ENCODE data around the gene THSD8.

The THSD8 gene

GRCh38 chr19:12779162-12779993 is 22.5 kb upstream of the THSD8 start:
- DNase-seq (ENCODE audit: low read depth in 2 of 2) = no peak

- no peak for DNase-seq (ENCODE audit: low read depth in 2 of 2)
These were observed 19.8 kb upstream of the THSD8 start for GRCh38 chr19:12782174-12782423.

GRCh38 chr19:12782424-12783290 is 19.2 kb upstream of the THSD8 start:
- peak; percentile 80 to 92 for DNase-seq (ENCODE audit: low read depth in 2 of 2)

GRCh38 chr19:12783291-12783848 is 18.5 kb upstream of the THSD8 start:
- no peak for DNase-seq (ENCODE audit: low read depth in 2 of 2)

GRCh38 chr19:12783849-12784393 is 17.9 kb upstream of the THSD8 start:
- DNase-seq (ENCODE audit: low read depth in 2 of 2) = no peak

GRCh38 chr19:12784394-12784870 is 17.4 kb upstream of the THSD8 start:
- no peak for DNase-seq (ENCODE audit: low read depth in 2 of 2)

GRCh38 chr19:12784871-12785430 is 16.9 kb upstream of the THSD8 start:
- DNase-seq (ENCODE audit: low read depth in 2 of 2) = no peak

GRCh38 chr19:12785431-12786031 is 16.3 kb upstream of the THSD8 start:
- DNase-seq (ENCODE audit: low read depth in 2 of 2) = no peak

- no peak for DNase-seq (ENCODE audit: low read depth in 2 of 2)
These were observed 15.6 kb upstream of the THSD8 start for GRCh38 chr19:12786141-12786870.

- DNase-seq (ENCODE audit: low read depth in 2 of 2) = no peak
These were observed 14.9 kb upstream of the THSD8 start for GRCh38 chr19:12786952-12787351.

GRCh38 chr19:12787458-12787857 is 14.4 kb upstream of the THSD8 start:
- no peak for DNase-seq (ENCODE audit: low read depth in 2 of 2)

GRCh38 chr19:12788042-12788681 is 13.7 kb upstream of the THSD8 start:
- DNase-seq (ENCODE audit: low read depth in 2 of 2) = no peak

GRCh38 chr19:12788682-12789097 is 13.2 kb upstream of the THSD8 start:
- peak in 1 of 2 donors; percentile 37 for DNase-seq (ENCODE audit: low read depth in 2 of 2)

GRCh38 chr19:12789098-12789903 is 12.6 kb upstream of the THSD8 start:
- peak in 1 of 2 donors; percentile 37 for DNase-seq (ENCODE audit: low read depth in 2 of 2)

GRCh38 chr19:12789904-12790619 is 11.8 kb upstream of the THSD8 start:
- peak; percentile 77 to 91 for DNase-seq (ENCODE audit: low read depth in 2 of 2)

GRCh38 chr19:12790628-12791344 is 11.1 kb upstream of the THSD8 start:
- no peak for DNase-seq (ENCODE audit: low read depth in 2 of 2)

- peak; percentile 90 to 96 for DNase-seq (ENCODE audit: low read depth in 2 of 2)
These were observed 10.4 kb upstream of the THSD8 start, which contains the start of gene JUNB for GRCh38 chr19:12791345-12792050. Gene JUNB (plus strand): TSS chr19:12791486. CDS start chr19:12791772, 286 bp downstream.
